NCI-H1930 (cell line): ENCODE measurements around the gene HIVEP3.

Source experiments
- DNase-seq, 2 experiments: peaks; one replicate each; lab custom pipeline; 2025; lab: John Stamatoyannopoulos, UW

The HIVEP3 gene

GRCh38 chr1:41789661-41790330, 128.9 kb downstream of the HIVEP3 start:
- no peak for DNase-seq

GRCh38 chr1:41788427-41788826, 130.3 kb downstream of the HIVEP3 start:
- DNase-seq, result no peak

GRCh38 chr1:41784531-41785274, 134.0 kb downstream of the HIVEP3 start:
- DNase-seq, result no peak

GRCh38 chr1:41783189-41783639, 135.5 kb downstream of the HIVEP3 start:
- DNase-seq, result no peak

DNA sequence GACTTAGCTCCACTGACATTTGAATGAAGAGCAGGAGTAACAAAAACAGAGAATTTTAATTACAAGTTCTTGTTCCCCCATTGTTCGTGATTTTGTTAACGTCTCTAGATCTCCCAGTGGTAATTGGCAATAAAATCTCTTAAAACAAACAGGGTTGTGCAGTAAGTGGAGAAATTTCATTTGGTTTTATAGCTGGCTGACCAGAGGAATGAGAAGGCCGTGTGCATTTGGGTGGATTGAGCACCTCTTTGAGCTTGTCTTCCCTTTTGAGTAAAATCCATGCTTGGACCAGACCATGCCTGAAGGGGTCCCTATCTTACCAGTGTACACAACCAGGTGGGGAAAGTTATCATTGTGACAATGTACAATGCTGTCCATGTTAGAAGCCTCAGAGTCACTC, 137.8 kb downstream of the HIVEP3 start:
- no peak for DNase-seq

GRCh38 chr1:41780322-41780721, 138.4 kb downstream of the HIVEP3 start:
- DNase-seq, result no peak

- no peak for DNase-seq
Measured at GRCh38 chr1:41779360-41779759, 139.4 kb downstream of the HIVEP3 start.

- DNase-seq, result no peak
Measured at GRCh38 chr1:41777695-41778094, 141.0 kb downstream of the HIVEP3 start.

DNA sequence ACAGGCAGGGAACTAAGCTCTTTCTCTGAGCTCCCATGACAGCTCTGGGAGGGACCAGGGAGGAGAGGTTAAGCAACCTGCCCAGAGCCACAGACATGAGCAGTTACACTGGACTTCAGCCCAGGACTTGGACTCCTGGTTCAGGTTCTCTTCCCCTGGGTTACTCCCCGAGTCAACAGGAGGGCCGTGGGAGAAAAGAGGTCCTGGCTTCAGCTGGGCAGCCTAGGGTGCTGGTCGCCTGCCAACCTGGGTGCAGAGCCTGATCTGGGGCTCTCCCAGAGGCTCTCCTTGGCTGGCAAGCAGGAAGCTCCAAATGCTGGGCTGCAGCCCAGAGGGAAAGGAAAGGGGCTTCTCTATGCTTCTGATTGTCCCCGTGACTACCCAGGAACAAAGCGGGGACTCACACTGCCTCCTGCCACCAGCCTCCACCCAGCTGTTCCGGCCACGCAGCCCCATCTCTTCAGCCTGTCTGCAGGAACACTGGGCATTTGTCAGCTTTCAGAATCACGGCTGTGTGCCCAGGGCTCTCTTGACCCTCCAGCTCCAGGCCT, 141.8 kb downstream of the HIVEP3 start:
- DNase-seq, result no peak

GRCh38 chr1:41775956-41776585, 142.7 kb downstream of the HIVEP3 start:
- no peak for DNase-seq

- no peak for DNase-seq
Measured at GRCh38 chr1:41774471-41774990, 144.2 kb downstream of the HIVEP3 start.

- no peak for DNase-seq
Measured at GRCh38 chr1:41773842-41774241, 144.9 kb downstream of the HIVEP3 start.

- no peak for DNase-seq
Measured at GRCh38 chr1:41773144-41773591, 145.6 kb downstream of the HIVEP3 start.

GRCh38 chr1:41769068-41769467, 149.7 kb downstream of the HIVEP3 start:
- DNase-seq, result no peak

DNA sequence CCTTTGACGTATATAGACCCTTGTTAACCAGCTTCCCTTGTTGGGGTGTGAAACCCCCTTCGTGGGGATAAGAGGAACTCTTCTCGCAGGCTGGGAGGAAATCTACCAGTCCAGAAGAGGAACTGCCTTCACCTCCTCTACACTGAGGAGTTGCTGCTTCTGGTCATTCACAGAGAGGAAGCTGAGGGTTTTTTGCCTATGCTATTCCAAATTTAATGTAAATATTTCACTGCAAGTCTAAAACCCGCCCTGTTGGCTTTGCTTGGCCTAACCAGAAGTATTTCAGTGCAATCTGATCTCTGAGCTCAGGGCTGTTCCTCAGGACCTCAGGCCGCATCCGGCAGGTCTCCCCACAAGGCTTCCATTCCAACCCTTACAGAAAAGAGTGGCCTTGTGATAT, 150.1 kb downstream of the HIVEP3 start:
- no peak for DNase-seq

DNA sequence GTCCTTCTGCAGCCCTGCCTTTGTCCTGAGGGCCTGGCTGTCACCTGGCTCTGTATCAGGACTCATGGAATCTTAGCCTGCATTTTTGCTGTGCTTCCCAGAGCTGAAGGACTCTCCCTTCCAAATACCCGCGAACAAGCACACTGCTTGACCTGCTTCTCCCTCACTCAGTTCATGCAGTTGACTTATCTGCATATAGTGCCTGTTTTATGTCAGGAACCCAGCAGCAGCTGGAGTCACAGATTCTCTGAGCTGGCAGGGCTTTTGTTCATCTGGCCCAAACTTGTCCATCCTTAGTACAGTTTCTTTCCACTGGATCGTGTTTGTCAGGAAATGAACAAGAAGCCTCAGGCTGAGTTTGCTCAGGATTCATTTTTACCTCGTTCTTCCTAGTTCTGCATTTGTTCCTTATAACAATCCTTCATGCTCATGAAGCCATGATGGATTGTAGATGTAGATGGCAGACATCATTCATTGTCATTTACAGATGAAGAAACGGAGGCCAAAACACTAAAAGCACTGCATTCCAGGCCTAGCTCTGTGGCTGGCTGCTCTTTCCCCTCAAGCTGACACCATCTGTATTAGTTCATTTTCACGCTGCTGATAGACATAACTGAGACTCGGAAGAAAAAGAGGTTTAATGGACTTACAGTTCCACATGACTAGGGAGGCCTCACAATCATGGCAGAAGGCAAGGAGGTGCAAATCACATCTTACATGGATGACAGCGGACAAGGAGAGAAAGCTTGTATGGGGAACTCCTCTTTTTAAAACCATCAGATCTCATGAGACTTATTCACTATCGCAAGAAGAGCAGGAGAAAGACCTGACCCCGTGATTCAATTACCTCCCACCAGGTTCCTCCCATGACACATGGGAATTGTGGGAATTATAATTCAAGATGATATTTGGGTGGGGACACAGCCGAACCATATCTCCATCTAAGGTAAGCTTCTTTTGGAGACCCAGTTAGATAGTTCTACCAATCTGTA, 150.9 kb downstream of the HIVEP3 start:
- no peak for DNase-seq

GRCh38 chr1:41766546-41766945, 152.2 kb downstream of the HIVEP3 start:
- DNase-seq, result no peak

- no peak for DNase-seq
Measured at GRCh38 chr1:41766041-41766440, 152.7 kb downstream of the HIVEP3 start.

GRCh38 chr1:41765152-41765551, 153.6 kb downstream of the HIVEP3 start:
- DNase-seq, result no peak

DNA sequence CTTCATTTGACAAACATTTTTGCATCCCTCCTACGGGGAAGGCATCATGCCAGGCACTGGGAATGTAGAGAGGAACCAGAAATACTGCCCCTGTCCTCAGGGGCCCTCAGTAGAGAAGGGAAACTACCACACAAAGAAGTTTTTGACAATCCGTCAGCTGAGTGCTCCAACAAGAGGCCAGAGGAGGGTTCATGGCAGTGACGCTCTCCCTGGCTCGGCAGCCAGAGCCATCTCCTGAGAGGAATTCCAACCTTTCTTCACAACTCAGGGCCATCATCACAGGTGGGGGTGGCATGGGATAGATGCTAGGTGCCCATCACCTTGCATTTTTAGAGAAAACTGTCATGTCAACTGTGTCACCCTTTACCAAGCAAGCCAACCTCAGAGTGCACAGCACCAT, 154.1 kb downstream of the HIVEP3 start:
- DNase-seq, result no peak

DNA sequence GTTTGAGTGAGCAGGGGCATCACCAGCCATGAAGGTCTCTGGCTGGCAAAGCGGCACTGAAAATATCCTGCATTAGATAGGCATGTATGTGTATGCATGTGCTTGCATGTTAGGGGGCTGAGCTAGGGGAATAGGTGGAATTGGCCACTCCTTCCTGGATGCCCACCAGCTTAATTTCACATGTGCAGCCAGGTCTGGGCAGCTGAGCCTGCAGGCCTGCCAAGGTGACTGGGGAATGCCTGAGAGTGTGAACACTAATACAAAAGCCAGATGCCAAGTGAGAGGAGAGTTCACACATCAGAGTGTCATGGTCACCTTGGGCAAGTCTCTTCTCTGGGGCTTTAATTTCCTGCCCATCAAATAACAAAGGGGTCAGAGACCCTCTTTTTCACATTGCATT, 155.9 kb downstream of the HIVEP3 start:
- DNase-seq, result no peak
